Heart right ventricle (tissue), 16 donors: Measurements from ENCODE around the gene NEDD4L. TPM values are rescaled to one million over a fixed set of nuclear protein-coding genes. Genes with fewer than 3 reads are reported as not detected.
A peak's percentile ranks its signal among the peaks of the same experiment; 100 is the strongest.

ENCODE experiments used
- ATAC-seq, 8 donors: fragments of 200-7000 bp; cut with Tn5 transposase; one replicate each; pipeline ENCODE4 v1.9.1; 2020; ENCODE audit warnings: mild to moderate bottlenecking in 8 of 8, moderate library complexity in 8 of 8, moderate number of reproducible peaks in 1 of 8
- DNase-seq, 2 donors: peaks; one replicate each; pipeline ENCODE4 v3.0.0-alpha.2; 2020
- H3K27ac ChIP-seq, 10 donors: fragments of 200-600 bp; sonication (generic) in 2 of 10; one replicate each; pipeline versions ENCODE4 v1.5.0 to v1.8.0; 2020 to 2022; ENCODE audit warnings: mild to moderate bottlenecking in 3 of 10
- H3K27me3 ChIP-seq, 7 donors: fragments of 200-600 bp; one replicate each; pipeline ENCODE4 v1.8.0; 2021 to 2022; ENCODE audit warnings: mild to moderate bottlenecking in 2 of 7
- H3K36me3 ChIP-seq, 9 donors: fragments of 200-600 bp; sonication (generic) in 1 of 9; one replicate each; pipeline versions ENCODE4 v1.5.0 to v1.8.0; 2020 to 2022; ENCODE audit warnings: mild to moderate bottlenecking in 2 of 9
- H3K4me1 ChIP-seq, 9 donors: fragments of 200-600 bp; sonication (generic) in 1 of 9; one replicate each; pipeline versions ENCODE4 v1.5.0 to v1.8.0; 2020 to 2022; ENCODE audit warnings: mild to moderate bottlenecking in 4 of 9
- H3K4me3 ChIP-seq, 10 donors: fragments of 200-600 bp; sonication (generic) in 2 of 10; one replicate each; pipeline versions ENCODE4 v1.5.0 to v1.8.0; 2020 to 2022; ENCODE audit warnings: mild to moderate bottlenecking in 7 of 10, moderate library complexity in 2 of 10
- H3K9me3 ChIP-seq, 11 donors: fragments of 200-600 bp in 10 of 11; sonication (generic) in 2 of 11; one replicate each; pipeline versions ENCODE4 v1.5.0 to v1.8.0; 2013 to 2022; ENCODE audit warnings: mild to moderate bottlenecking in 2 of 11, control low read depth in 1 of 11, moderate library complexity in 1 of 11
- WGBS, 2 donors: extraction: QIAGEN DNeasy Blood & Tissue Kit; methylation state at CpG; one replicate each; pipeline ENCODE4 v1.1.7; 2013; ENCODE audit warnings: inconsistent platforms in 1 of 2; 5-methylcytosine and 5-hydroxymethylcytosine counted together
- intact Hi-C, 10 donors: fragments of 100-400 bp; cut with DNase I; formaldehyde crosslinking; loops; one replicate each; pipeline versions ENCODE4 v1.11.1 to v1.14.2; 2022
- polyA plus RNA-seq, 2 donors: library from polyadenylated mRNA; stranded (reverse); fragments of 200-250 nt; gene quantifications; one replicate each; pipeline ENCODE4 v1.2.3, GENCODE V29; 2013
- total RNA-seq, 10 donors: library from RNA; stranded (reverse); fragmentation: NEBNext Ultra II Directional in 3 of 10; extraction: Animal tissue kit (Norgen Biotek cat#: 25700) in 3 of 10; gene quantifications; one replicate each; pipeline versions ENCODE4 v1.2.1 to v1.2.4, GENCODE V29; 2021 to 2023
- TF ChIP-seq, protein P1 (sequence below), 9 donors: fragments of 200-600 bp; sonication (generic) in 2 of 9; IDR thresholded peaks; one replicate each; pipeline versions ENCODE4 v1.5.0 to v1.8.0; 2021 to 2022; ENCODE audit warnings: antibody characterized with exemption in 9 of 9, mild to moderate bottlenecking in 5 of 9, moderate library complexity in 1 of 9
- donor health status: Arrhythmogenic right ventricular cardiomyopathy.
- donor health status: ischemic (EF 13 %, LVEDD 7.1; RV severe dilation, severe dysfunction).
- donor health status: healthy with polysubstance abuse.
- donor health status: DM: no; HTN: yes; CAD: no.
- donor health status: DM: no; HTN: no; CAD: no.
- donor health status: ischemic (EF 25% LVEDD 6.9; RV normal size, moderate dysfunction).
- donor health status: ischemic (EF 25% LVEDD 5.7; RV mildly dilated, moderate dysfunction).
- donor health status: healthy.
- donor health status: DM: yes; HTN: yes; CAD: no.
- donor health status: Ischemic cardiomyopathy.
- donor health status: ischemic (EF 35%, LVEDD 5.7; RV mildly dilated, moderate dysfunction).
- donor health status: nonischemic (EF 11% LVEDD 7.7; RV severe dilation, severe dysfunction).
- donor health status: DM: yes; HTN: yes; CAD: no.
- donor health status: PGD.
- donor health status: ischemic (EF 29% LVEDD 5.4; RV normal size, mild dysfunction).
- donor health status: nonischemic (EF 23%, LVEDD 6.1; RV moderate dilation, normal function).

NEDD4L gene
- total and polyA plus RNA-seq, 12 donors = 9.6 to 67.1 (median 49.4) TPM

DNA sequence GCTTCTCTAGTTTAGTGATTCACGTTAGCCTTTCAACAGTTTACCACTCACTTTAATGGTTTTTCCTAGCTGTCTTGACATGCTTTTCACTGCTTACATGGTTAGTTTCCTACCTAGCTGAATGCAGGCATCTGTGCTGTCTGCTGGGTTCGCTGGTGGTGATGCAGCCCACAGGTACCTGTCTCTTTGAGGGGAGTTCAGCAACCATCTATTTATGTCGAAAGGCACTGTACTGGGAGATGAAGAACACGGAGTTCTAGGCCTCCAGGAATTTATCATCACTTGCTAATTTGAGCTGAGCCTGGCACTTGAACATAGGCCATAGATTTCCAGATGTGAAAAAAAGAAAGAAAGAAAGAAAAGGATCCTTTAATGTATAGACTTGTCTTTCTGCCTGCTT lies 148.5 kb downstream of the NEDD4L start:
- ATAC-seq (peak in 3 of 8 donors; percentile 41 to 78 (median 60)), DNase-seq (no peak)
- intact Hi-C loops = loop anchor here in 4 of 10 donors (2.0 to 10.0 kb wide), 6 partner anchors 40 to 130 kb away; no protein-coding TSS in a partner anchor
- H3K27me3 ChIP-seq = peaks cover 0 to 23% (median 0%) of the 10 kb centered on the region in 7 donors
- TF ChIP-seq, protein P1, sequence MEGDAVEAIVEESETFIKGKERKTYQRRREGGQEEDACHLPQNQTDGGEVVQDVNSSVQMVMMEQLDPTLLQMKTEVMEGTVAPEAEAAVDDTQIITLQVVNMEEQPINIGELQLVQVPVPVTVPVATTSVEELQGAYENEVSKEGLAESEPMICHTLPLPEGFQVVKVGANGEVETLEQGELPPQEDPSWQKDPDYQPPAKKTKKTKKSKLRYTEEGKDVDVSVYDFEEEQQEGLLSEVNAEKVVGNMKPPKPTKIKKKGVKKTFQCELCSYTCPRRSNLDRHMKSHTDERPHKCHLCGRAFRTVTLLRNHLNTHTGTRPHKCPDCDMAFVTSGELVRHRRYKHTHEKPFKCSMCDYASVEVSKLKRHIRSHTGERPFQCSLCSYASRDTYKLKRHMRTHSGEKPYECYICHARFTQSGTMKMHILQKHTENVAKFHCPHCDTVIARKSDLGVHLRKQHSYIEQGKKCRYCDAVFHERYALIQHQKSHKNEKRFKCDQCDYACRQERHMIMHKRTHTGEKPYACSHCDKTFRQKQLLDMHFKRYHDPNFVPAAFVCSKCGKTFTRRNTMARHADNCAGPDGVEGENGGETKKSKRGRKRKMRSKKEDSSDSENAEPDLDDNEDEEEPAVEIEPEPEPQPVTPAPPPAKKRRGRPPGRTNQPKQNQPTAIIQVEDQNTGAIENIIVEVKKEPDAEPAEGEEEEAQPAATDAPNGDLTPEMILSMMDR (IDR thresholded peaks at IDR 0.05) = no peak
- H3K9me3 ChIP-seq = no peaks in the 10 kb centered on the region
- peaks cover 0 to 43% (median 9%) of the 10 kb centered on the region in 9 donors for H3K4me1 ChIP-seq
- no peak overlapping the region for H3K4me3 ChIP-seq
- no peaks in the 10 kb centered on the region for H3K36me3 ChIP-seq
- no peak overlapping the region for H3K27ac ChIP-seq
- 63 to 80% methylated on average over 4 of the region's 4 CpGs for WGBS, 2 donors

GRCh38 chr18:58194028-58194427 lies 150.0 kb downstream of the NEDD4L start:
- ATAC-seq (peak; percentile 48 to 85 (median 75)), DNase-seq (no peak)
- WGBS, 2 donors = 61 to 66% methylated on average over 8 of the region's 8 CpGs

DNA sequence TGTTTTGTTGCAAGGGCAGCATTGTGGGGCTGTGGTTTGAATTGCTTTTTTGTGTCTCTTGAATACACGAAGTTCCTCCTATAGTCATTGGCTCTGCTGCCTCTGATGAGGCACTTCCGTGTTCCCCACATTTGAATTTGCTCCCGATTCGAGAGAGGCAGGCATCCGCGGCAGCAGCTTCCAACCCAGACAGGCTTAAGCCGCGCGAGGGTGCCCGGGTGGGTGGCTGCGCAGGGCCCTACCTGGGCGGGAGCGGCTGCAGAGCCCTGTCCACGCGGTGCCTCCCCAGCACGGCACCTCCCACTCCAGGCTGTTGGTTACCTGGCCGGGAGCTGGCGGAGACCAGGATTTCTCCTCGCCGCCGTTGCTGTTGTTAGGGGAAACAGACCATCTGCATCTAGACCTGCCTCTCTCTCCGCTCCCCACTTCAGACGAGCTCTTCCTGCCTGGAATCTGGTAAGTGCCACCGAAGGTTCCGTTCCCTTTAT lies 151.3 kb downstream of the NEDD4L start:
- DNase-seq (no peak), ATAC-seq (peak; percentile 12 to 52 (median 38))
- H3K9me3 ChIP-seq = no peaks in the 10 kb centered on the region
- intact Hi-C loops = loop anchor here in 3 of 10 donors (5.0 to 10.0 kb wide), 3 partner anchors 47 to 122 kb away; no protein-coding TSS in a partner anchor
- TF ChIP-seq, protein P1 (IDR thresholded peaks at IDR 0.05) = no peak
- H3K4me1 ChIP-seq = peaks cover 0 to 30% (median 9%) of the 10 kb centered on the region in 9 donors
- H3K27ac ChIP-seq = peak overlapping the region in 3 of 10 donors; percentile 17 to 33 (median 29)
- H3K27me3 ChIP-seq = peaks cover 0 to 23% (median 0%) of the 10 kb centered on the region in 7 donors
- no peaks in the 10 kb centered on the region for H3K36me3 ChIP-seq
- peak overlapping the region in 9 of 10 donors; percentile 18 to 55 (median 51) for H3K4me3 ChIP-seq
- WGBS, 2 donors = 20 to 32% methylated on average over 25 of the region's 25 CpGs

More at GRCh38 chr18:58194028-58194427, 150.0 kb downstream of the NEDD4L start:
- Histone ChIP-seq H3K36me3 (no peaks in the 10 kb centered on the region), H3K4me3 (no peak overlapping the region), H3K9me3 (no peaks in the 10 kb centered on the region), H3K27ac (no peak overlapping the region), H3K4me1 (peaks cover 0 to 35% (median 9%) of the 10 kb centered on the region in 9 donors), H3K27me3 (peaks cover 0 to 23% (median 0%) of the 10 kb centered on the region in 7 donors)
- TF ChIP-seq, protein P1 (IDR thresholded peaks at IDR 0.05) = peak in 7 of 9 donors; percentile 24 to 64 (median 44)
- intact Hi-C loops = loop anchor here in 4 of 10 donors (5.0 to 10.0 kb wide), 4 partner anchors 38 to 128 kb away; no protein-coding TSS in a partner anchor

DNA sequence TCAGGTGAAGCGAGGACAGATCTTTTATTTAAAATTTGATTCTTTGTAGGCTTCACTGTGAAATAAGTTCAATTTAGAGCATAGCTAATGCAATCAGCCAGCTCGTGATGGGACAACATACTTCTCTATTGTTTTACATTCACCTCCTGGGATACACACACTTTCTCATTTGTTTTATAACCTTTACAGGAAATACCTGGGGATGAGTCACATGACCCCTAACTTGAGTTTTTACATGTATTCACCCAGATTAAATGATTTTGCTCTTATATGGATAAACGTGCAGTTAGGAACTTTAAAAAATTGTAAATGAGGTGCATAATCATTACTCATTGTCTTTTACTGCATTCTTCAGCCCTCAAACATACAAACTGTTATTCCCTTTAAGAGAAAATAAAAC lies 152.1 kb downstream of the NEDD4L start:
- no peak for ATAC-seq
- DNase-seq = no peak
- Histone ChIP-seq H3K27me3 (peaks cover 0 to 23% (median 0%) of the 10 kb centered on the region in 7 donors), H3K4me3 (peak overlapping the region in 2 of 10 donors; percentile 53 to 55), H3K4me1 (peaks cover 0 to 32% (median 10%) of the 10 kb centered on the region in 9 donors), H3K9me3 (no peaks in the 10 kb centered on the region), H3K27ac (no peak overlapping the region), H3K36me3 (no peaks in the 10 kb centered on the region)
- TF ChIP-seq, protein P1 (IDR thresholded peaks at IDR 0.05) = no peak
- whole genome bisulfite sequencing, 2 donors = 81 to 90% methylated on average over 3 of the region's 3 CpGs
- intact Hi-C loops = loop anchor here in 3 of 10 donors (2.0 to 10.0 kb wide), 4 partner anchors 46 to 121 kb away; no protein-coding TSS in a partner anchor
